ENCODE data around the gene SPOP. TPM values are rescaled to one million over a fixed set of nuclear protein-coding genes. Genes with fewer than 3 reads are reported as not detected.

The SPOP gene
- total and polyA plus RNA-seq, 4 experiments from 2014 or later, result 83.1 to 126 (median 98.4) TPM

DNA sequence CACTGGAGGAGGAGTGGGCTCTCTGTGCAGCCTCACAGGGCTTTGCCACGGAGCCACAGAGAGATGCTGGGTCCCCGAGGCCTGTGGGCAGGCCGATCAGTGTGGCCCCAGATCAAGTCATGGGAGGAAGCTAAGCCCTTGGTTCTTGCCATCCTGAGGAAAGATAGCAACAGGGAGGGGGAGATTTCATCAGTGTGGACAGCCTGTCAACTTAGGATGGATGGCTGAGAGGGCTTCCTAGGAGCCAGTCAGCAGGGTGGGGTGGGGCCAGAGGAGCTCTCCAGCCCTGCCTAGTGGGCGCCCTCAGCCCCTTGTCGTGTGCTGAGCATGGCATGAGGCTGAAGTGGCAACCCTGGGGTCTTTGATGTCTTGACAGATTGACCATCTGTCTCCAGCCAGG, 98.4 kb downstream of the SPOP start:
- ChIA-PET POLR2A (ENCODE audit: partially characterized antibody) (no interaction called here), CTCF (ENCODE audit: partially characterized antibody) (interaction anchor here (1.5 to 11.9 kb wide), 3 partner anchors 9 to 119 kb away, joined by 4 to 219 read pairs (median 7); no protein-coding TSS in a partner anchor)
- H3K9me3 Mint-ChIP-seq, result no peaks in the 10 kb centered on the region

DNA sequence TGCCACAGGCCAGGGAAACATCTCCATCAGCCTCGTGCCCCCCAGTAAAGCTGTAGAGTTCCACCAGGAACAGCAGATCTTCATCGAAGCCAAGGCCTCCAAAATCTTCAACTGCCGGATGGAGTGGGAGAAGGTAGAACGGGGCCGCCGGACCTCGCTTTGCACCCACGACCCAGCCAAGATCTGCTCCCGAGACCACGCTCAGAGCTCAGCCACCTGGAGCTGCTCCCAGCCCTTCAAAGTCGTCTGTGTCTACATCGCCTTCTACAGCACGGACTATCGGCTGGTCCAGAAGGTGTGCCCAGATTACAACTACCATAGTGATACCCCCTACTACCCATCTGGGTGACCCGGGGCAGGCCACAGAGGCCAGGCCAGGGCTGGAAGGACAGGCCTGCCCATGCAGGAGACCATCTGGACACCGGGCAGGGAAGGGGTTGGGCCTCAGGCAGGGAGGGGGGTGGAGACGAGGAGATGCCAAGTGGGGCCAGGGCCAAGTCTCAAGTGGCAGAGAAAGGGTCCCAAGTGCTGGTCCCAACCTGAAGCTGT, 98.9 kb downstream of the SPOP start:
- H3K27me3 ChIP-seq (ENCODE audit: insufficient read depth, low read length), result peaks cover 18% of the 10 kb centered on the region
- no peak overlapping the region for H3K27ac Mint-ChIP-seq
- H3K9me3 ChIP-seq (ENCODE audit: control insufficient read depth in 1 of 2, low read length in 2 of 2), result no peaks in the 10 kb centered on the region
- no peaks in the 10 kb centered on the region for H3K36me3 ChIP-seq (ENCODE audit: insufficient read depth, low read length)
- peaks cover 0 to 3% of the 10 kb centered on the region in 2 donors for H3K36me3 Mint-ChIP-seq
- no peak overlapping the region for H3K4me3 Mint-ChIP-seq
- intact Hi-C loops (cut with micrococcal nuclease), result no loop called here
- H3K4me1 ChIP-seq (ENCODE audit: insufficient read depth, low read length), result peaks cover 17% of the 10 kb centered on the region
- no peak overlapping the region for H3K27ac ChIP-seq (ENCODE audit: low read depth, low read length)
- H3K27me3 Mint-ChIP-seq, result peaks cover 7 to 22% of the 10 kb centered on the region in 2 donors
- CTCF ChIA-PET (ENCODE audit: partially characterized antibody), result interaction anchor here (0.9 to 11.9 kb wide), 4 partner anchors 9 to 272 kb away, joined by 3 to 219 read pairs (median 6); no protein-coding TSS in a partner anchor
- no peak overlapping the region for H3K4me3 ChIP-seq (ENCODE audit: low read length in 2 of 2)
- POLR2A ChIA-PET (ENCODE audit: partially characterized antibody), result no interaction called here
- H3K4me1 Mint-ChIP-seq, result peaks cover 2 to 14% (median 8%) of the 10 kb centered on the region in 4 donors
- no peak for DNase-seq
- no peaks in the 10 kb centered on the region for H3K9me3 Mint-ChIP-seq

More for the DNA sequence above, 98.4 kb downstream of the SPOP start:
- H3K36me3 Mint-ChIP-seq, result peaks cover 0 to 3% of the 10 kb centered on the region in 2 donors
- Histone ChIP-seq H3K27me3 (ENCODE audit: insufficient read depth, low read length) (peaks cover 17% of the 10 kb centered on the region), H3K9me3 (ENCODE audit: control insufficient read depth in 1 of 2, low read length in 2 of 2) (no peaks in the 10 kb centered on the region), H3K36me3 (ENCODE audit: insufficient read depth, low read length) (no peaks in the 10 kb centered on the region), H3K4me3 (ENCODE audit: low read length in 2 of 2) (no peak overlapping the region), H3K27ac (ENCODE audit: low read depth, low read length) (no peak overlapping the region), H3K4me1 (ENCODE audit: insufficient read depth, low read length) (peaks cover 17% of the 10 kb centered on the region)
- peaks cover 2 to 14% (median 8%) of the 10 kb centered on the region in 4 donors for H3K4me1 Mint-ChIP-seq
- H3K27ac Mint-ChIP-seq, result no peak overlapping the region
- H3K27me3 Mint-ChIP-seq, result peaks cover 7 to 19% of the 10 kb centered on the region in 2 donors
- H3K4me3 Mint-ChIP-seq, result no peak overlapping the region
- intact Hi-C loops (cut with micrococcal nuclease), result no loop called here
- DNase-seq, result no peak

DNA sequence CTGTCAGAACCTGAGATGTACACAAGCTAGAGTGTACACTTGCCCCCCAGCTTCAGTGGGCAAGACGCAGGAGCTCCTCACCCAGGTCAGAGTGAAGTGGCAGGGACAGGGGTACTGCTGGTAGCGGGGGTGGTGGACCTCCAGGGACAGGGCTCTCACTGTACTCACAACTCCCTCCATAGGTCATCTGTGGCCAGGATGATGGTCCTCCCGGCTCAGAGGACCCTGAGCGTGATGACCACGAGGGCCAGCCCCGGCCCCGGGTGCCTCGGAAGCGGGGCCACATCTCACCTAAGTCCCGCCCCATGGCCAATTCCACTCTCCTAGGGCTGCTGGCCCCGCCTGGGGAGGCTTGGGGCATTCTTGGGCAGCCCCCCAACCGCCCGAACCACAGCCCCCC, 99.5 kb downstream of the SPOP start:
- Mint-ChIP-seq H3K4me1 (peaks cover 2 to 14% (median 8%) of the 10 kb centered on the region in 4 donors), H3K36me3 (no peaks in the 10 kb centered on the region), H3K27me3 (peaks cover 11 to 28% of the 10 kb centered on the region in 2 donors), H3K9me3 (no peaks in the 10 kb centered on the region), H3K4me3 (no peak overlapping the region), H3K27ac (no peak overlapping the region)
- intact Hi-C loops (cut with micrococcal nuclease), result no loop called here
- ChIA-PET POLR2A (ENCODE audit: partially characterized antibody) (no interaction called here), CTCF (ENCODE audit: partially characterized antibody) (interaction anchor here (0.9 to 11.9 kb wide), 2 partner anchors 120 to 273 kb away, joined by 3 to 219 read pairs; no protein-coding TSS in a partner anchor)
- Histone ChIP-seq H3K4me3 (ENCODE audit: low read length in 2 of 2) (no peak overlapping the region), H3K27me3 (ENCODE audit: insufficient read depth, low read length) (peaks cover 18% of the 10 kb centered on the region), H3K27ac (ENCODE audit: low read depth, low read length) (no peak overlapping the region), H3K4me1 (ENCODE audit: insufficient read depth, low read length) (peaks cover 17% of the 10 kb centered on the region), H3K9me3 (ENCODE audit: control insufficient read depth in 1 of 2, low read length in 2 of 2) (no peaks in the 10 kb centered on the region), H3K36me3 (ENCODE audit: insufficient read depth, low read length) (no peaks in the 10 kb centered on the region)
- DNase-seq, result no peak

DNA sequence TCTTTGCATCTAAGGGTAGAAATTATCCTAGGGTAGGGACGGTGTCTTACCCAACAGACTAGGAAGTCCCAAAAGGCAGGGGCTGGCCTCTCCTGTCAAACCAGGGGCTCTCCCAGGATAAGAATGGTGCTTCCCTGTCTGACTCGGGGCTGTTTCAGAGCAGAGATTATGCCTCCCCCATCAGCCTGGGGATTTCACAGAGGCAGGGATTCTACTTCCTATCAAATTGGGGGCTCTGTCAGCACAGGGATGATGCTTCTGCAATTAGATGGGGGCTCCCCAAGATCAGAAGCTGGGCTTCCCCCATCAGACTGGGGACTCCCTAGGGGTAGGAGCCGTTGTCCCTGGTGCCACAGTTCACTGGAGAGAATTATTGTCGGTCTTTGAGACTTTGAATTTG, 99.9 kb downstream of the SPOP start:
- Histone ChIP-seq H3K4me3 (ENCODE audit: low read length in 2 of 2) (no peak overlapping the region), H3K36me3 (ENCODE audit: insufficient read depth, low read length) (no peaks in the 10 kb centered on the region), H3K27ac (ENCODE audit: low read depth, low read length) (no peak overlapping the region), H3K9me3 (ENCODE audit: control insufficient read depth in 1 of 2, low read length in 2 of 2) (no peaks in the 10 kb centered on the region), H3K27me3 (ENCODE audit: insufficient read depth, low read length) (peaks cover 18% of the 10 kb centered on the region), H3K4me1 (ENCODE audit: insufficient read depth, low read length) (peaks cover 17% of the 10 kb centered on the region)
- peak overlapping the region in 2 of 8 donors; percentile 34 to 76 for H3K4me3 Mint-ChIP-seq
- H3K27me3 Mint-ChIP-seq, result peaks cover 12 to 32% of the 10 kb centered on the region in 2 donors
- ChIA-PET POLR2A (ENCODE audit: partially characterized antibody) (no interaction called here), CTCF (ENCODE audit: partially characterized antibody) (interaction anchor here (11.9 kb wide), 1 partner anchor 121 kb away, joined by 219 read pairs; no protein-coding TSS in a partner anchor)
- H3K4me1 Mint-ChIP-seq, result peaks cover 2 to 14% (median 8%) of the 10 kb centered on the region in 4 donors
- intact Hi-C loops (cut with micrococcal nuclease), result no loop called here
- no peaks in the 10 kb centered on the region for H3K36me3 Mint-ChIP-seq
- no peak overlapping the region for H3K27ac Mint-ChIP-seq
- H3K9me3 Mint-ChIP-seq, result no peaks in the 10 kb centered on the region
- DNase-seq, result no peak

DNA sequence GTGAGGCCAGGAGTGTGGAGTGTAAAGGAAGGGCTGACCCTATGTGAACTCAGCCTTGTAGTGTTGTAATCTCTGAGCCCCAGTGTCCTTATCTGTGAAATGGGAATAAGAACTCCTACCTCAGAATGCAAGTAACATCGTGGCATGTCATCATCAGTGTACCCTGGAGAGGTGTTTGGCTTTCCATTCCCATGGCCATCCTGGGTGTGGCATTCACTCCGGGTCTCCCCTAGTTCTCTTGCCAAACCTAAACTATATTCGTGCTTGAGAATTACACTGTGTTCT, 100.3 kb downstream of the SPOP start:
- Mint-ChIP-seq H3K4me1 (peaks cover 2 to 14% (median 8%) of the 10 kb centered on the region in 4 donors), H3K9me3 (no peaks in the 10 kb centered on the region), H3K4me3 (peak overlapping the region in 4 of 8 donors; percentile 13 to 76 (median 44)), H3K36me3 (no peaks in the 10 kb centered on the region), H3K27ac (no peak overlapping the region), H3K27me3 (peaks cover 12 to 32% of the 10 kb centered on the region in 2 donors)
- CTCF ChIA-PET (ENCODE audit: partially characterized antibody), result interaction anchor here (11.9 kb wide), 1 partner anchor 121 kb away, joined by 219 read pairs; no protein-coding TSS in a partner anchor
- no peaks in the 10 kb centered on the region for H3K9me3 ChIP-seq (ENCODE audit: control insufficient read depth in 1 of 2, low read length in 2 of 2)
- intact Hi-C loops (cut with micrococcal nuclease), result no loop called here
- H3K4me3 ChIP-seq (ENCODE audit: low read length in 2 of 2), result no peak overlapping the region
- H3K4me1 ChIP-seq (ENCODE audit: insufficient read depth, low read length), result peaks cover 17% of the 10 kb centered on the region
- POLR2A ChIA-PET (ENCODE audit: partially characterized antibody), result no interaction called here
- peaks cover 18% of the 10 kb centered on the region for H3K27me3 ChIP-seq (ENCODE audit: insufficient read depth, low read length)
- H3K27ac ChIP-seq (ENCODE audit: low read depth, low read length), result no peak overlapping the region
- no peaks in the 10 kb centered on the region for H3K36me3 ChIP-seq (ENCODE audit: insufficient read depth, low read length)
- DNase-seq, result no peak

DNA sequence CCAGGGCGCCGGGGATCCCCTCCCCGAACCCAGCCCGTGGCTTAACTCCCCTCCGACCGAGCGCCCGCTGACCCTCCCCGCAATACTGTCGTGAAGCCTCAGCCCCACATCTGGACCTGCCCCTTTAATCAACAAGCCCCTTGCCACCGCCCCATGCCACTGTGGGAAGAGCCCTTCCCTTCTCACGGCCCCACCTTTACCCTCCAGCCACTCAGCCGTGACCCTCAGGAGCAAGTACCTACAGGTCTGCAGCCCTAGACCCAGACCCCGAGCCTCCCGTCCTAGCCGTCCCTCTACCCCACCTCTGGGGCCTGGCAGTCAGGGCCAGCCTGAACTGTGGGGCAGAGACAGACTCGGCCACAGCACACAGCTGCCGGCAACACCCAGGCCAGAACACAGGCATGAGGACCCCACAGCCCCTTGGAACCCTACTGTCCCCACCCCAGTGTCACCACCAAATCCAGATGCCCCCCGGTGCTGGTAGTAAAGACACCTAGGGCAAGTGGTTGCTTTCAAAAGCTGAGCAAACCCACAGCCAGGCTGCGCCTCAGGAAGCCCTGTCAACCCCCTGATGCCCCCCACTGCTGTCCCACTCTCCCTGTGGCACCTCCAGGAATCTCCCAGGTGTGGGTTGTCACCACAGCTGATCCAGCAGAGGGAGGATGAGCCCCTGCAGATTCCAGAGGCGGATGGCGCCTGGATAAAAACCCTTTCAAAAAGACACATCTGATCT, 100.8 kb downstream of the SPOP start:
- intact Hi-C loops (cut with micrococcal nuclease), result no loop called here
- Mint-ChIP-seq H3K36me3 (no peaks in the 10 kb centered on the region), H3K27ac (no peak overlapping the region), H3K27me3 (peaks cover 12 to 32% of the 10 kb centered on the region in 2 donors), H3K4me3 (peak overlapping the region in 6 of 8 donors; percentile 28 to 76 (median 52)), H3K9me3 (no peaks in the 10 kb centered on the region), H3K4me1 (peaks cover 2 to 14% (median 8%) of the 10 kb centered on the region in 4 donors)
- Histone ChIP-seq H3K9me3 (ENCODE audit: control insufficient read depth in 1 of 2, low read length in 2 of 2) (no peaks in the 10 kb centered on the region), H3K27ac (ENCODE audit: low read depth, low read length) (no peak overlapping the region), H3K4me1 (ENCODE audit: insufficient read depth, low read length) (peaks cover 17% of the 10 kb centered on the region), H3K4me3 (ENCODE audit: low read length in 2 of 2) (no peak overlapping the region), H3K27me3 (ENCODE audit: insufficient read depth, low read length) (peaks cover 18% of the 10 kb centered on the region), H3K36me3 (ENCODE audit: insufficient read depth, low read length) (no peaks in the 10 kb centered on the region)
- CTCF ChIA-PET (ENCODE audit: partially characterized antibody), result interaction anchor here (0.8 to 11.9 kb wide), 3 partner anchors 99 to 419 kb away, joined by 3 to 219 read pairs (median 3); no protein-coding TSS in a partner anchor
- POLR2A ChIA-PET (ENCODE audit: partially characterized antibody), result interaction anchor here (1.3 kb wide), 1 partner anchor 131 kb away, joined by 3 read pairs; the partner anchor contains the start of gene SLC35B1
- no peak for DNase-seq

Measured in CD4-positive, alpha-beta memory T cell (primary cell).